ENCODE measurements around the gene MLC1.

The MLC1 gene

DNA sequence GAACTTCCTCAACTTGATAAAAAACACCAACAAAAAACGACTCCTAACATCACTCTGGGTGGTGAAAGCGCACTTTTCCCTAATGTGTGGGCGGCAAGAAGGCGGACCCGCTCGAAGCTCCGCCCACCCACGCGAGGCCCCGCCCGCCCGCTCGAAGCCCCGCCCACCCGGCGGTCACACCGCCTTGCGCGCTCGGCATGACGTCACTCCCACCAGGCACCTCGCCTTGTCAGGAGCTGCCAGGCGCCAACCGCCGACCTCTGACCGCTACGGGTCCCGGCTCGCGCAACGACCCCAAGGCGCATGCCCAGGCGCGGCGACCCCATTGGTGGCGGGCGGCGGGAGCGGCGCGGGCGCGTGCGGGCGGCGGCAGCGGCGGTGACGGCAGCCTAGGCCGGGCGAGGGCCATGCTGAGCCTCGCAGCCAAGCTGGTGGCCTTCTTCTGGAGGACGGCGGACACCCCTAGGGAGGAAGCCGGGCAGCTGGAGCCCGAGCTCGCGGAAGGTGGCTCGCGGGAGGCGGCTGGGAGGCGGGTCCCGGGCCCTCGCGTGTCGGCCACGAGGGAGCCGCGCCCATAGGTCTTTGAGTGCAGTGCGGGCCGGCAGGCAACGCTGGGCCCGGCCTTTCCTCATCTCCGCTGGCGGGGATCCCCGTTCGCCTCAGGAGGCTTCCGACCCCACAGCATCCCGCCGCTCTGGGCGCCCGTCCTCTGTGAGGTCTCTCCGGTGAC is 4.6 kb upstream of the MLC1 start, which contains the start of gene MOV10L1:
TSS of gene MOV10L1 (plus strand) at position 325 of the 730 bp plus-strand sequence. CDS start at position 408, 83 bp downstream.
- no peak within 1 kb of the TSS for H3K27ac ChIP-seq (ENCODE audit: extremely low read depth, low read depth, low read length)
- ChIA-PET CTCF (no interaction called here), POLR2A (no interaction called here)
- no peak for TF ChIP-seq ZNF19 (tag by site-specific recombination; IDR thresholded peaks at IDR 0.05; ENCODE audit: low read depth)
- TF ChIP-seq, protein P1, sequence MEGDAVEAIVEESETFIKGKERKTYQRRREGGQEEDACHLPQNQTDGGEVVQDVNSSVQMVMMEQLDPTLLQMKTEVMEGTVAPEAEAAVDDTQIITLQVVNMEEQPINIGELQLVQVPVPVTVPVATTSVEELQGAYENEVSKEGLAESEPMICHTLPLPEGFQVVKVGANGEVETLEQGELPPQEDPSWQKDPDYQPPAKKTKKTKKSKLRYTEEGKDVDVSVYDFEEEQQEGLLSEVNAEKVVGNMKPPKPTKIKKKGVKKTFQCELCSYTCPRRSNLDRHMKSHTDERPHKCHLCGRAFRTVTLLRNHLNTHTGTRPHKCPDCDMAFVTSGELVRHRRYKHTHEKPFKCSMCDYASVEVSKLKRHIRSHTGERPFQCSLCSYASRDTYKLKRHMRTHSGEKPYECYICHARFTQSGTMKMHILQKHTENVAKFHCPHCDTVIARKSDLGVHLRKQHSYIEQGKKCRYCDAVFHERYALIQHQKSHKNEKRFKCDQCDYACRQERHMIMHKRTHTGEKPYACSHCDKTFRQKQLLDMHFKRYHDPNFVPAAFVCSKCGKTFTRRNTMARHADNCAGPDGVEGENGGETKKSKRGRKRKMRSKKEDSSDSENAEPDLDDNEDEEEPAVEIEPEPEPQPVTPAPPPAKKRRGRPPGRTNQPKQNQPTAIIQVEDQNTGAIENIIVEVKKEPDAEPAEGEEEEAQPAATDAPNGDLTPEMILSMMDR (tag by site-specific recombination; IDR thresholded peaks at IDR 0.05) = no peak
- H3K36me3 ChIP-seq (ENCODE audit: control insufficient read depth in 2 of 2, insufficient read depth in 1 of 2, low read length in 2 of 2) = no peaks in the 10 kb centered on the region
- H3K4me3 ChIP-seq (ENCODE audit: low read depth, low read length) = no peak within 1 kb of the TSS
- no peaks in the 10 kb centered on the region for H3K4me1 ChIP-seq (ENCODE audit: control insufficient read depth, insufficient read depth, low read length)
- H3K9me3 ChIP-seq (ENCODE audit: control insufficient read depth, insufficient read depth, low read depth, low read length) = no peaks in the 10 kb centered on the region

DNA sequence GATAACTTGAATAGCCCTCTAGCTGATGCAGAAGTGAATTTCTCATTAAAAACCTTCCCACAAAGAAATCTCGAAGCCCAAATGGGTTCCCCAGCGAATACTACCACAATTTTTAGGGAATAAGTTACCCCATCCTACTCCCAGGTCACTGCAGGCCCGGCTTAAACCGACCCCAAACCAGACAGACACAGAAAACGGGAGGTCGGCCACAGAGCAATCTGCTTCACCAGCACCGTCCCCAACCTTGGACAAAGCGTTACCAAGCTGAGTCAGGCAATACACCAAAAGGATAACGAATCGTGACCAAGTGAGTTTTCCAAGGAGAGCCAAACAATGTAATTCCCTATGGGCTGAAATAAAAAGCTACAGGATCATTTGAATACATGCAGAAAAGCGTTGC is 4.0 kb upstream of the MLC1 start:
- ChIA-PET CTCF (no interaction called here), POLR2A (no interaction called here)

More for the DNA sequence above, 4.0 kb upstream of the MLC1 start:
- TF ChIP-seq ZNF433 (tag by site-specific recombination; IDR thresholded peaks at IDR 0.05; ENCODE audit: low read depth) = no peak
- TF ChIP-seq OSR2 (tag by site-specific recombination; IDR thresholded peaks at IDR 0.05) = no peak
- TF ChIP-seq, protein P2, sequence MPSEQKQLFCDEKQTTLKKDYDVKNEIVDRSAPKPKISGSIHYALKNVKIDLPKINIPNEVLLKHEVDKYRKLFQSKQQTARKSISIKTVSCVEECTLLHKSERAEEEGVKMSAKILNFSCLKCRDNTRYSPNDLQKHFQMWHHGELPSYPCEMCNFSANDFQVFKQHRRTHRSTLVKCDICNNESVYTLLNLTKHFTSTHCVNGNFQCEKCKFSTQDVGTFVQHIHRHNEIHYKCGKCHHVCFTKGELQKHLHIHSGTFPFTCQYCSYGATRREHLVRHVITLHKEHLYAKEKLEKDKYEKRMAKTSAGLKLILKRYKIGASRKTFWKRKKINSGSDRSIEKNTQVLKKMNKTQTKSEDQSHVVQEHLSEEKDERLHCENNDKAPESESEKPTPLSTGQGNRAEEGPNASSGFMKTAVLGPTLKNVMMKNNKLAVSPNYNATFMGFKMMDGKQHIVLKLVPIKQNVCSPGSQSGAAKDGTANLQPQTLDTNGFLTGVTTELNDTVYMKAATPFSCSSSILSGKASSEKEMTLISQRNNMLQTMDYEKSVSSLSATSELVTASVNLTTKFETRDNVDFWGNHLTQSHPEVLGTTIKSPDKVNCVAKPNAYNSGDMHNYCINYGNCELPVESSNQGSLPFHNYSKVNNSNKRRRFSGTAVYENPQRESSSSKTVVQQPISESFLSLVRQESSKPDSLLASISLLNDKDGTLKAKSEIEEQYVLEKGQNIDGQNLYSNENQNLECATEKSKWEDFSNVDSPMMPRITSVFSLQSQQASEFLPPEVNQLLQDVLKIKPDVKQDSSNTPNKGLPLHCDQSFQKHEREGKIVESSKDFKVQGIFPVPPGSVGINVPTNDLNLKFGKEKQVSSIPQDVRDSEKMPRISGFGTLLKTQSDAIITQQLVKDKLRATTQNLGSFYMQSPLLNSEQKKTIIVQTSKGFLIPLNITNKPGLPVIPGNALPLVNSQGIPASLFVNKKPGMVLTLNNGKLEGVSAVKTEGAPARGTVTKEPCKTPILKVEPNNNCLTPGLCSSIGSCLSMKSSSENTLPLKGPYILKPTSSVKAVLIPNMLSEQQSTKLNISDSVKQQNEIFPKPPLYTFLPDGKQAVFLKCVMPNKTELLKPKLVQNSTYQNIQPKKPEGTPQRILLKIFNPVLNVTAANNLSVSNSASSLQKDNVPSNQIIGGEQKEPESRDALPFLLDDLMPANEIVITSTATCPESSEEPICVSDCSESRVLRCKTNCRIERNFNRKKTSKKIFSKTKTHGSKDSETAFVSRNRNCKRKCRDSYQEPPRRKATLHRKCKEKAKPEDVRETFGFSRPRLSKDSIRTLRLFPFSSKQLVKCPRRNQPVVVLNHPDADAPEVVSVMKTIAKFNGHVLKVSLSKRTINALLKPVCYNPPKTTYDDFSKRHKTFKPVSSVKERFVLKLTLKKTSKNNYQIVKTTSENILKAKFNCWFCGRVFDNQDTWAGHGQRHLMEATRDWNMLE (tag by site-specific recombination; conservative IDR thresholded peaks at IDR 0.05; ENCODE audit: low read depth) = no peak
- TF ChIP-seq, protein P3, sequence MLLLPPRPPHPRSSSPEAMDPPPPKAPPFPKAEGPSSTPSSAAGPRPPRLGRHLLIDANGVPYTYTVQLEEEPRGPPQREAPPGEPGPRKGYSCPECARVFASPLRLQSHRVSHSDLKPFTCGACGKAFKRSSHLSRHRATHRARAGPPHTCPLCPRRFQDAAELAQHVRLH (tag by site-specific recombination; IDR thresholded peaks at IDR 0.05) = no peak
- no peak for TF ChIP-seq ZNF174 (tag by site-specific recombination; IDR thresholded peaks at IDR 0.05)
- TF ChIP-seq SP7 (tag by site-specific recombination; IDR thresholded peaks at IDR 0.05) = no peak
- TF ChIP-seq ZNF140 (tag by site-specific recombination; IDR thresholded peaks at IDR 0.05) = no peak
- no peak for TF ChIP-seq ZXDB (tag by site-specific recombination; IDR thresholded peaks at IDR 0.05)
- TF ChIP-seq ZNF239 (tag by site-specific recombination; IDR thresholded peaks at IDR 0.05) = no peak
- TF ChIP-seq, protein P4, sequence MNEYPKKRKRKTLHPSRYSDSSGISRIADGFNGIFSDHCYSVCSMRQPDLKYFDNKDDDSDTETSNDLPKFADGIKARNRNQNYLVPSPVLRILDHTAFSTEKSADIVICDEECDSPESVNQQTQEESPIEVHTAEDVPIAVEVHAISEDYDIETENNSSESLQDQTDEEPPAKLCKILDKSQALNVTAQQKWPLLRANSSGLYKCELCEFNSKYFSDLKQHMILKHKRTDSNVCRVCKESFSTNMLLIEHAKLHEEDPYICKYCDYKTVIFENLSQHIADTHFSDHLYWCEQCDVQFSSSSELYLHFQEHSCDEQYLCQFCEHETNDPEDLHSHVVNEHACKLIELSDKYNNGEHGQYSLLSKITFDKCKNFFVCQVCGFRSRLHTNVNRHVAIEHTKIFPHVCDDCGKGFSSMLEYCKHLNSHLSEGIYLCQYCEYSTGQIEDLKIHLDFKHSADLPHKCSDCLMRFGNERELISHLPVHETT (tag by site-specific recombination; IDR thresholded peaks at IDR 0.05) = no peak
- TF ChIP-seq ZSCAN23 (tag by site-specific recombination; IDR thresholded peaks at IDR 0.05) = no peak
- no peak for TF ChIP-seq ZNF600 (tag by site-specific recombination; IDR thresholded peaks at IDR 0.05)
- TF ChIP-seq, protein P5, sequence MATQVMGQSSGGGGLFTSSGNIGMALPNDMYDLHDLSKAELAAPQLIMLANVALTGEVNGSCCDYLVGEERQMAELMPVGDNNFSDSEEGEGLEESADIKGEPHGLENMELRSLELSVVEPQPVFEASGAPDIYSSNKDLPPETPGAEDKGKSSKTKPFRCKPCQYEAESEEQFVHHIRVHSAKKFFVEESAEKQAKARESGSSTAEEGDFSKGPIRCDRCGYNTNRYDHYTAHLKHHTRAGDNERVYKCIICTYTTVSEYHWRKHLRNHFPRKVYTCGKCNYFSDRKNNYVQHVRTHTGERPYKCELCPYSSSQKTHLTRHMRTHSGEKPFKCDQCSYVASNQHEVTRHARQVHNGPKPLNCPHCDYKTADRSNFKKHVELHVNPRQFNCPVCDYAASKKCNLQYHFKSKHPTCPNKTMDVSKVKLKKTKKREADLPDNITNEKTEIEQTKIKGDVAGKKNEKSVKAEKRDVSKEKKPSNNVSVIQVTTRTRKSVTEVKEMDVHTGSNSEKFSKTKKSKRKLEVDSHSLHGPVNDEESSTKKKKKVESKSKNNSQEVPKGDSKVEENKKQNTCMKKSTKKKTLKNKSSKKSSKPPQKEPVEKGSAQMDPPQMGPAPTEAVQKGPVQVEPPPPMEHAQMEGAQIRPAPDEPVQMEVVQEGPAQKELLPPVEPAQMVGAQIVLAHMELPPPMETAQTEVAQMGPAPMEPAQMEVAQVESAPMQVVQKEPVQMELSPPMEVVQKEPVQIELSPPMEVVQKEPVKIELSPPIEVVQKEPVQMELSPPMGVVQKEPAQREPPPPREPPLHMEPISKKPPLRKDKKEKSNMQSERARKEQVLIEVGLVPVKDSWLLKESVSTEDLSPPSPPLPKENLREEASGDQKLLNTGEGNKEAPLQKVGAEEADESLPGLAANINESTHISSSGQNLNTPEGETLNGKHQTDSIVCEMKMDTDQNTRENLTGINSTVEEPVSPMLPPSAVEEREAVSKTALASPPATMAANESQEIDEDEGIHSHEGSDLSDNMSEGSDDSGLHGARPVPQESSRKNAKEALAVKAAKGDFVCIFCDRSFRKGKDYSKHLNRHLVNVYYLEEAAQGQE (tag by site-specific recombination; IDR thresholded peaks at IDR 0.05) = no peak
- TF ChIP-seq, protein P6, sequence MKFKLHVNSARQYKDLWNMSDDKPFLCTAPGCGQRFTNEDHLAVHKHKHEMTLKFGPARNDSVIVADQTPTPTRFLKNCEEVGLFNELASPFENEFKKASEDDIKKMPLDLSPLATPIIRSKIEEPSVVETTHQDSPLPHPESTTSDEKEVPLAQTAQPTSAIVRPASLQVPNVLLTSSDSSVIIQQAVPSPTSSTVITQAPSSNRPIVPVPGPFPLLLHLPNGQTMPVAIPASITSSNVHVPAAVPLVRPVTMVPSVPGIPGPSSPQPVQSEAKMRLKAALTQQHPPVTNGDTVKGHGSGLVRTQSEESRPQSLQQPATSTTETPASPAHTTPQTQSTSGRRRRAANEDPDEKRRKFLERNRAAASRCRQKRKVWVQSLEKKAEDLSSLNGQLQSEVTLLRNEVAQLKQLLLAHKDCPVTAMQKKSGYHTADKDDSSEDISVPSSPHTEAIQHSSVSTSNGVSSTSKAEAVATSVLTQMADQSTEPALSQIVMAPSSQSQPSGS (tag by site-specific recombination; IDR thresholded peaks at IDR 0.05; ENCODE audit: low read depth) = no peak
- Histone ChIP-seq H3K4me3 (ENCODE audit: low read depth, low read length) (no peak overlapping the region), H3K4me1 (ENCODE audit: control insufficient read depth, insufficient read depth, low read length) (no peaks in the 10 kb centered on the region), H3K27ac (ENCODE audit: extremely low read depth, low read depth, low read length) (no peak overlapping the region), H3K36me3 (ENCODE audit: control insufficient read depth in 2 of 2, insufficient read depth in 1 of 2, low read length in 2 of 2) (no peaks in the 10 kb centered on the region), H3K9me3 (ENCODE audit: control insufficient read depth, insufficient read depth, low read depth, low read length) (no peaks in the 10 kb centered on the region)

Measured in HEK293 (cell line).